GM12878 (cell line): ENCODE data around the gene TUBA1B. TPM values are rescaled to one million over a fixed set of nuclear protein-coding genes. Genes with fewer than 3 reads are reported as not detected.
"Not testable (repeated sequence)": the region's sequence is repeated elsewhere in the genome, so short reads cannot be mapped to it uniquely, and the experiment has no call there.

ENCODE experiments used
- ATAC-seq: fragments of 200-7000 bp; cut with Tn5 transposase; 3 replicates; pipeline ENCODE4 v1.9.1; 2020; ENCODE audit warnings: mild to moderate bottlenecking, moderate library complexity
- BruUV-seq: library from RNA; stranded (reverse); fragments of 400-500 nt; replicated peaks from 2 replicates; lab custom pipeline; 2021; lab: Mats Ljungman, UMichigan
- CTCF ChIA-PET: fragments of 300-600 bp; sonication (Branson Sonifier 250); formaldehyde crosslinking; extraction: SDS; loops from one replicate; lab custom pipeline; 2021; ENCODE audit warnings: inconsistent platforms; lab: Yijun Ruan, JAX
- POLR2A ChIA-PET: fragments of 350-600 bp; formaldehyde crosslinking; extraction: SDS; loops from one replicate; lab custom pipeline; 2021; ENCODE audit warnings: inconsistent platforms; lab: Charles Lee
- RAD21 ChIA-PET: fragments of 300-600 bp; sonication (Branson Sonifier 250); formaldehyde crosslinking; loops from one replicate; lab custom pipeline; 2023; ENCODE audit warnings: antibody characterized with exemption; ENCODE audit not compliant: unreplicated experiment; lab: Charles Lee
- SMC1A ChIA-PET: fragments of 300-600 bp; sonication (Branson Sonifier 250); formaldehyde crosslinking; loops from one replicate; lab custom pipeline; 2023; ENCODE audit not compliant: unreplicated experiment, uncharacterized antibody; lab: Charles Lee
- DNase-seq: peaks from one replicate; pipeline ENCODE4 v3.0.0-alpha.2; 2011; ENCODE audit warnings: low read depth, low spot score
- FAIRE-seq: peaks from 3 replicates; lab custom pipeline; 2011; peaks lifted over from hg19 to GRCh38; lab: Jason Lieb, UNC
- H2AFZ ChIP-seq: 2 replicates; pipeline ENCODE4 v1.6.0; 2011; ENCODE audit warnings: low read depth, low read length, control low read depth; ENCODE audit not compliant: control insufficient read depth
- H3K27ac ChIP-seq: 2 replicates; pipeline ENCODE4 v1.5.1; 2011; ENCODE audit warnings: control low read depth; ENCODE audit not compliant: control insufficient read depth, insufficient read depth
- H3K27me3 ChIP-seq, 2 experiments: replicated peaks in 1 of 2; 2 replicates each; pipeline versions ENCODE4 v1.6.0 to v1.6.1; 2011; ENCODE audit warnings: low read length in 1 of 2; ENCODE audit not compliant: control insufficient read depth in 2 of 2, insufficient read depth in 2 of 2
- H3K36me3 ChIP-seq, 2 experiments: 2 replicates each; pipeline ENCODE4 v1.5.1; 2011; ENCODE audit warnings: low read length in 1 of 2; ENCODE audit not compliant: control insufficient read depth in 2 of 2, insufficient read depth in 2 of 2
- H3K4me1 ChIP-seq: 2 replicates; pipeline ENCODE4 v1.6.1; 2011; ENCODE audit warnings: mild to moderate bottlenecking, low read length, moderate library complexity, mixed read lengths; ENCODE audit not compliant: control insufficient read depth, insufficient read depth
- H3K4me2 ChIP-seq: 2 replicates; pipeline ENCODE4 v1.6.0; 2011; ENCODE audit warnings: control low read depth; ENCODE audit not compliant: control insufficient read depth, insufficient read depth
- H3K4me3 ChIP-seq: fragments of 200-600 bp; sonication (generic); 2 replicates; pipeline ENCODE4 v1.5.1; 2016
- H3K79me2 ChIP-seq: 2 replicates; pipeline ENCODE4 v1.6.0; 2011; ENCODE audit warnings: low read length; ENCODE audit not compliant: control insufficient read depth, insufficient read depth
- H3K9ac ChIP-seq: 2 replicates; pipeline ENCODE4 v1.8.0; 2011; ENCODE audit warnings: low read length, control low read depth, mixed read lengths; ENCODE audit not compliant: control insufficient read depth, insufficient read depth
- H3K9me3 ChIP-seq: replicated peaks from 3 replicates; pipeline ENCODE4 v1.5.1; 2011; ENCODE audit warnings: mild to moderate bottlenecking, low read length; ENCODE audit not compliant: control insufficient read depth, insufficient read depth
- H4K20me1 ChIP-seq: 2 replicates; pipeline ENCODE4 v1.6.0; 2011; ENCODE audit not compliant: control insufficient read depth, insufficient read depth
- EZH2 ChIP-seq: IDR thresholded peaks from 2 replicates; pipeline ENCODE4 v1.6.1; 2012; ENCODE audit warnings: low read depth, mild to moderate bottlenecking, control low read depth, inconsistent platforms, low read length, borderline replicate concordance; ENCODE audit not compliant: control insufficient read depth
- RUNX3 ChIP-seq: IDR thresholded peaks from 2 replicates; pipeline ENCODE4 v1.6.1; 2012; ENCODE audit warnings: low read length, inconsistent platforms
- WGBS: methylation state at CpG from one replicate; pipeline ENCODE4 v1.1.6; 2016; ENCODE audit warnings: low lambda C conversion rate; ENCODE audit not compliant: insufficient replicate concordance, insufficient coverage; ENCODE audit errors: missing lambda C conversion rate; 5-methylcytosine and 5-hydroxymethylcytosine counted together
- in situ Hi-C: fragments of 300-500 bp; cut with MboI; formaldehyde crosslinking; loops from 9 replicates; pipeline ENCODE4 v1.14.3; 2018; ENCODE audit warnings: mixed read lengths
- intact Hi-C: fragments of 100-400 bp; cut with micrococcal nuclease; formaldehyde crosslinking; loops from one replicate; pipeline ENCODE4 v1.14.2; 2022; ENCODE audit not compliant: unreplicated experiment
- polyA plus RNA-seq, 11 experiments: library from polyadenylated mRNA; depleted of rRNA in 4 of 11; unstranded in 6 of 11; stranded (reverse) in 5 of 11; fragments of >200 nt; fragmentation: Nextera tagmentation in 4 of 11; fragmentation: Illumina TruSeq in 1 of 11; extraction: Ambion mirVana in 4 of 11; extraction: Trizol in 1 of 11; gene quantifications; 1 replicate in 1 of 11; 2 replicates in 10 of 11; pipeline versions ENCODE4 v1.2.1 to v1.2.3, GENCODE V29; 2011 to 2016; ENCODE audit warnings: inconsistent platforms in 2 of 11, missing spikeins in 2 of 11, low read depth in 1 of 11
- total RNA-seq, 4 experiments: library from RNA; depleted of rRNA in 3 of 4; stranded (reverse); fragments of >200 nt in 3 of 4; fragmentation: Illumina TruSeq in 1 of 4; extraction: Trizol in 1 of 4; gene quantifications; 2 replicates each; pipeline versions ENCODE4 v1.2.1 to v1.2.3, GENCODE V29; 2013 to 2021
- TF ChIP-seq, protein P1 (sequence below): fragments of 450-650 bp; IDR thresholded peaks from 2 replicates; pipeline ENCODE4 v1.6.1; 2017; ENCODE audit warnings: borderline replicate concordance

TUBA1B gene
- total and polyA plus RNA-seq, 10 of the 15 experiments (the other 5 are each of a cell fraction or from before 2014, with no cell fraction given) = 2,328 to 4,712 (median 3,552) TPM

GRCh38 chr12:49165114-49165513 lies 33.9 kb upstream of the TUBA1B start (continued):
- no peak for TF ChIP-seq RUNX3
- no peak for TF ChIP-seq EZH2
- TF ChIP-seq, protein P1, sequence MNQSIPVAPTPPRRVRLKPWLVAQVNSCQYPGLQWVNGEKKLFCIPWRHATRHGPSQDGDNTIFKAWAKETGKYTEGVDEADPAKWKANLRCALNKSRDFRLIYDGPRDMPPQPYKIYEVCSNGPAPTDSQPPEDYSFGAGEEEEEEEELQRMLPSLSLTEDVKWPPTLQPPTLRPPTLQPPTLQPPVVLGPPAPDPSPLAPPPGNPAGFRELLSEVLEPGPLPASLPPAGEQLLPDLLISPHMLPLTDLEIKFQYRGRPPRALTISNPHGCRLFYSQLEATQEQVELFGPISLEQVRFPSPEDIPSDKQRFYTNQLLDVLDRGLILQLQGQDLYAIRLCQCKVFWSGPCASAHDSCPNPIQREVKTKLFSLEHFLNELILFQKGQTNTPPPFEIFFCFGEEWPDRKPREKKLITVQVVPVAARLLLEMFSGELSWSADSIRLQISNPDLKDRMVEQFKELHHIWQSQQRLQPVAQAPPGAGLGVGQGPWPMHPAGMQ = no peak

DNA sequence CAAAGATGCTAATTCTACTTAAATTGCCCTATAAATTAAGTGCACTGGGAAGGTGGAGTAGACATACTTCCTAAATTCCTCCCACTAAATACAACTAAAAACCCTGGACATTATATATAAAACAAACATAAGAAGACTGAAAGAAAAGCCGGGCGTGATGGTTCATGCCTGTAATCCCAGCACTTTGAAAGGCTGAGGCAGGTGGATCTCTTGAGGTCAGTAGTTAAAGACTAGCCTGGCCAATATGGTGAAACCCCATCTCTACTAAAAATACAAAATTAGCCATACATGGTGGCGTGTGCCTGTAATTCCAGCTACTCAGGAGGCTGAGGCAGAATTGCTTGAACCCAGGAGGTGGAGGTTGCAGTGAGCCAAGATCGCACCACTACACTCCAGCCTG lies 30.7 kb upstream of the TUBA1B start:
- ATAC-seq, H3K9ac ChIP-seq, H3K9me3 ChIP-seq, H3K36me3 ChIP-seq, H3K79me2 ChIP-seq, BruUV-seq, H4K20me1 ChIP-seq, FAIRE-seq, H3K4me2 ChIP-seq, RAD21 ChIA-PET, in situ Hi-C loops, H3K27me3 ChIP-seq, H2AFZ ChIP-seq, H3K4me3 ChIP-seq, H3K27ac ChIP-seq, DNase-seq, intact Hi-C loops, SMC1A ChIA-PET: not testable (repeated sequence)
- 96% methylated on average over 4 of the region's 4 CpGs for WGBS
- ChIA-PET CTCF (interaction anchor here (0.6 kb wide), 1 partner anchor 1391 kb away, joined by 3 read pairs; no protein-coding TSS in a partner anchor), POLR2A (interaction anchor here (0.6 to 0.7 kb wide), 3 partner anchors 32 to 1623 kb away, joined by 3 to 7 read pairs (median 4); partner anchors contain the start of gene PFKM)
- H3K4me1 ChIP-seq = peaks cover 13% of the 10 kb centered on the region
